GM21526 (cell line): ENCODE data around the gene MOSMO.

ENCODE experiments used
- ATAC-seq: cut with Tn5 transposase; IDR thresholded peaks from one replicate; pipeline ENCODE4 v1.9.1; 2021; ENCODE audit warnings: moderate library complexity; ENCODE audit not compliant: unreplicated experiment, low FRiP score

MOSMO gene

GRCh38 chr16:22007509-22008214 lies at the start of gene MOSMO:
TSS of gene MOSMO (plus strand) at chr16:22008111. CDS start at chr16:22008302, 191 bp downstream.
- ATAC-seq = no peak

- ATAC-seq = no peak
These were observed 48.9 kb upstream of the MOSMO start for GRCh38 chr16:21959050-21959449.

- ATAC-seq = no peak
These were observed 45.4 kb upstream of the MOSMO start for GRCh38 chr16:21962475-21962874.

GRCh38 chr16:21963887-21964286 lies 44.0 kb upstream of the MOSMO start:
- ATAC-seq = no peak

- no peak for ATAC-seq
These were observed 43.6 kb upstream of the MOSMO start for GRCh38 chr16:21964353-21964752.

- no peak for ATAC-seq
These were observed 36.1 kb upstream of the MOSMO start for GRCh38 chr16:21971856-21972255.

GRCh38 chr16:21973945-21974344 lies 34.0 kb upstream of the MOSMO start:
- ATAC-seq = no peak

GRCh38 chr16:21980032-21980431 lies 27.9 kb upstream of the MOSMO start:
- ATAC-seq = no peak

- no peak for ATAC-seq
These were observed 25.8 kb upstream of the MOSMO start for GRCh38 chr16:21982108-21982507.

GRCh38 chr16:21984062-21984461 lies 23.8 kb upstream of the MOSMO start:
- ATAC-seq = no peak

- ATAC-seq = no peak
These were observed 22.4 kb upstream of the MOSMO start for GRCh38 chr16:21985524-21985923.

GRCh38 chr16:21986692-21987246 lies 21.1 kb upstream of the MOSMO start:
- no peak for ATAC-seq

- ATAC-seq = no peak
These were observed 20.4 kb upstream of the MOSMO start for GRCh38 chr16:21987498-21987897.

GRCh38 chr16:21989133-21989532 lies 18.8 kb upstream of the MOSMO start:
- no peak for ATAC-seq

GRCh38 chr16:21989751-21990150 lies 18.2 kb upstream of the MOSMO start:
- ATAC-seq = no peak

GRCh38 chr16:21990381-21990944 lies 17.4 kb upstream of the MOSMO start:
- no peak for ATAC-seq

GRCh38 chr16:21991621-21992020 lies 16.3 kb upstream of the MOSMO start:
- ATAC-seq = no peak

- no peak for ATAC-seq
These were observed 12.9 kb upstream of the MOSMO start for GRCh38 chr16:21994856-21995465.

GRCh38 chr16:21996923-21997696 lies 10.8 kb upstream of the MOSMO start:
- no peak for ATAC-seq

GRCh38 chr16:21997697-21998480 lies 10.0 kb upstream of the MOSMO start:
- ATAC-seq = no peak
